Muscle layer of duodenum (tissue), 2 donors: ENCODE results near the gene ETFBKMT.

ENCODE experiments used
- H3K27ac ChIP-seq: one replicate; pipeline ENCODE4 v1.7.0; 2013; ENCODE audit warnings: mild to moderate bottlenecking, low read length
- H3K27me3 ChIP-seq: one replicate; pipeline ENCODE4 v1.7.0; 2013; ENCODE audit warnings: low read depth, mild to moderate bottlenecking, control low read depth, low read length
- H3K36me3 ChIP-seq, 2 donors: one replicate each; pipeline ENCODE4 v1.7.0; 2013; ENCODE audit warnings: low read length in 2 of 2, control low read depth in 1 of 2, mild to moderate bottlenecking in 1 of 2; ENCODE audit not compliant: insufficient read depth in 2 of 2, control insufficient read depth in 1 of 2
- H3K4me1 ChIP-seq, 2 donors: one replicate each; pipeline ENCODE4 v1.7.0; 2013; ENCODE audit warnings: low read length in 2 of 2, mild to moderate bottlenecking in 2 of 2, control low read depth in 1 of 2, moderate library complexity in 1 of 2; ENCODE audit not compliant: insufficient read depth in 2 of 2, control insufficient read depth in 1 of 2
- H3K4me3 ChIP-seq, 2 donors: one replicate each; pipeline ENCODE4 v1.7.0; 2013; ENCODE audit warnings: low read length in 2 of 2, low read depth in 1 of 2, mild to moderate bottlenecking in 1 of 2
- H3K9me3 ChIP-seq, 2 donors: one replicate each; pipeline ENCODE4 v1.7.0; 2013; ENCODE audit warnings: low read length in 2 of 2, control low read depth in 1 of 2, mild to moderate bottlenecking in 1 of 2; ENCODE audit not compliant: control insufficient read depth in 1 of 2
- donor health status: healthy.

The ETFBKMT gene

GRCh38 chr12:31631809-31632208 lies 27.7 kb upstream of the ETFBKMT start:
- H3K9me3 ChIP-seq = no peaks in the 10 kb centered on the region
- no peak overlapping the region for H3K4me3 ChIP-seq
- no peak overlapping the region for H3K27ac ChIP-seq
- H3K36me3 ChIP-seq = no peaks in the 10 kb centered on the region
- no peaks in the 10 kb centered on the region for H3K27me3 ChIP-seq
- H3K4me1 ChIP-seq = peaks cover 6 to 12% of the 10 kb centered on the region in 2 donors

- Histone ChIP-seq H3K27ac (no peak overlapping the region), H3K36me3 (no peaks in the 10 kb centered on the region), H3K9me3 (no peaks in the 10 kb centered on the region), H3K4me1 (peaks cover 6 to 12% of the 10 kb centered on the region in 2 donors), H3K4me3 (no peak overlapping the region), H3K27me3 (no peaks in the 10 kb centered on the region)
These were observed 26.0 kb upstream of the ETFBKMT start for GRCh38 chr12:31633464-31633863.

- Histone ChIP-seq H3K27me3 (no peaks in the 10 kb centered on the region), H3K4me3 (no peak overlapping the region), H3K27ac (no peak overlapping the region), H3K36me3 (no peaks in the 10 kb centered on the region), H3K4me1 (peaks cover 6 to 8% of the 10 kb centered on the region in 2 donors), H3K9me3 (no peaks in the 10 kb centered on the region)
These were observed 24.9 kb upstream of the ETFBKMT start for GRCh38 chr12:31634620-31635019.

GRCh38 chr12:31641509-31642090 lies 17.9 kb upstream of the ETFBKMT start:
- H3K27me3 ChIP-seq = no peaks in the 10 kb centered on the region
- H3K36me3 ChIP-seq = no peaks in the 10 kb centered on the region
- H3K4me1 ChIP-seq = no peaks in the 10 kb centered on the region
- H3K27ac ChIP-seq = no peak overlapping the region
- H3K4me3 ChIP-seq = no peak overlapping the region
- no peaks in the 10 kb centered on the region for H3K9me3 ChIP-seq

GRCh38 chr12:31644536-31644935 lies 15.0 kb upstream of the ETFBKMT start:
- no peak overlapping the region for H3K27ac ChIP-seq
- no peak overlapping the region for H3K4me3 ChIP-seq
- H3K4me1 ChIP-seq = no peaks in the 10 kb centered on the region
- no peaks in the 10 kb centered on the region for H3K27me3 ChIP-seq
- H3K9me3 ChIP-seq = no peaks in the 10 kb centered on the region
- H3K36me3 ChIP-seq = no peaks in the 10 kb centered on the region

- Histone ChIP-seq H3K9me3 (no peaks in the 10 kb centered on the region), H3K27me3 (no peaks in the 10 kb centered on the region), H3K4me1 (no peaks in the 10 kb centered on the region), H3K4me3 (no peak overlapping the region), H3K36me3 (no peaks in the 10 kb centered on the region), H3K27ac (no peak overlapping the region)
These were observed 13.6 kb upstream of the ETFBKMT start for GRCh38 chr12:31645924-31646323.

GRCh38 chr12:31647086-31647491 lies 12.4 kb upstream of the ETFBKMT start:
- H3K9me3 ChIP-seq = no peaks in the 10 kb centered on the region
- H3K4me3 ChIP-seq = no peak overlapping the region
- H3K4me1 ChIP-seq = no peaks in the 10 kb centered on the region
- H3K27me3 ChIP-seq = no peaks in the 10 kb centered on the region
- H3K27ac ChIP-seq = no peak overlapping the region
- H3K36me3 ChIP-seq = no peaks in the 10 kb centered on the region

GRCh38 chr12:31650918-31651317 lies 8.6 kb upstream of the ETFBKMT start:
- Histone ChIP-seq H3K4me1 (no peaks in the 10 kb centered on the region), H3K27me3 (no peaks in the 10 kb centered on the region), H3K27ac (no peak overlapping the region), H3K4me3 (no peak overlapping the region), H3K36me3 (no peaks in the 10 kb centered on the region), H3K9me3 (no peaks in the 10 kb centered on the region)

GRCh38 chr12:31651893-31652521 lies 7.5 kb upstream of the ETFBKMT start:
- H3K36me3 ChIP-seq = no peaks in the 10 kb centered on the region
- H3K4me3 ChIP-seq = no peak overlapping the region
- no peaks in the 10 kb centered on the region for H3K4me1 ChIP-seq
- no peak overlapping the region for H3K27ac ChIP-seq
- no peaks in the 10 kb centered on the region for H3K9me3 ChIP-seq
- no peaks in the 10 kb centered on the region for H3K27me3 ChIP-seq

GRCh38 chr12:31655208-31655607 lies 4.3 kb upstream of the ETFBKMT start:
- Histone ChIP-seq H3K27ac (no peak overlapping the region), H3K36me3 (peaks cover 0 to 6% of the 10 kb centered on the region in 2 donors), H3K9me3 (no peaks in the 10 kb centered on the region), H3K27me3 (no peaks in the 10 kb centered on the region), H3K4me3 (no peak overlapping the region), H3K4me1 (no peaks in the 10 kb centered on the region)

- H3K27me3 ChIP-seq = no peaks in the 10 kb centered on the region
- peaks cover 0 to 6% of the 10 kb centered on the region in 2 donors for H3K36me3 ChIP-seq
- no peak overlapping the region for H3K27ac ChIP-seq
- H3K9me3 ChIP-seq = no peaks in the 10 kb centered on the region
- no peaks in the 10 kb centered on the region for H3K4me1 ChIP-seq
- H3K4me3 ChIP-seq = no peak overlapping the region
These were observed 3.7 kb upstream of the ETFBKMT start for GRCh38 chr12:31655792-31656191.
